MM.1S (cell line): ENCODE results near the gene DLGAP1.

ENCODE experiments used
- DNase-seq: peaks from one replicate; pipeline ENCODE4 v3.0.0-alpha.2; 2015
- H2AFZ ChIP-seq: fragments of 300-600 bp; sonication (generic); 2 replicates; pipeline ENCODE4 v1.6.0; 2016; ENCODE audit warnings: antibody characterized with exemption, low read length
- H3F3A ChIP-seq: fragments of 300-600 bp; sonication (generic); 2 replicates; pipeline ENCODE4 v1.6.1; 2016; ENCODE audit warnings: mild to moderate bottlenecking, antibody characterized with exemption, low read length, moderate library complexity, mixed read lengths; ENCODE audit not compliant: insufficient read depth
- H3K27ac ChIP-seq: fragments of 300-600 bp; sonication (generic); 2 replicates; pipeline ENCODE4 v1.5.1; 2016; ENCODE audit warnings: mild to moderate bottlenecking, low read length
- H3K27me3 ChIP-seq: fragments of 300-600 bp; sonication (generic); replicated peaks from 2 replicates; pipeline ENCODE4 v1.6.0; 2016; ENCODE audit warnings: low read length; ENCODE audit not compliant: insufficient read depth
- H3K36me3 ChIP-seq: fragments of 300-600 bp; sonication (generic); replicated peaks from 2 replicates; pipeline ENCODE4 v1.6.1; 2016; ENCODE audit warnings: mild to moderate bottlenecking, low read length, mixed read lengths; ENCODE audit not compliant: insufficient read depth
- H3K4me1 ChIP-seq: fragments of 300-600 bp; sonication (generic); 2 replicates; pipeline ENCODE4 v1.6.1; 2016; ENCODE audit warnings: low read length, mixed read lengths
- H3K4me2 ChIP-seq: fragments of 300-600 bp; sonication (generic); 2 replicates; pipeline ENCODE4 v1.6.0; 2016; ENCODE audit warnings: low read depth, low read length
- H3K4me3 ChIP-seq: fragments of 300-600 bp; sonication (generic); 2 replicates; pipeline ENCODE4 v1.5.1; 2016; ENCODE audit warnings: low read length, mixed read lengths
- H3K79me2 ChIP-seq: fragments of 300-600 bp; sonication (generic); 2 replicates; pipeline ENCODE4 v1.6.1; 2016; ENCODE audit warnings: mixed run types, low read length, mixed read lengths
- H3K9ac ChIP-seq: fragments of 300-600 bp; sonication (generic); 2 replicates; pipeline ENCODE4 v1.6.1; 2016; ENCODE audit warnings: low read length, mixed read lengths
- H3K9me2 ChIP-seq: fragments of 300-600 bp; sonication (generic); replicated peaks from 2 replicates; pipeline ENCODE4 v1.6.1; 2016; ENCODE audit warnings: mild to moderate bottlenecking, low read length, mixed read lengths; ENCODE audit not compliant: insufficient read depth
- H3K9me3 ChIP-seq: fragments of 300-600 bp; sonication (generic); replicated peaks from 2 replicates; pipeline ENCODE4 v1.6.1; 2016; ENCODE audit warnings: mild to moderate bottlenecking, low read length, mixed read lengths; ENCODE audit not compliant: insufficient read depth
- H4K20me1 ChIP-seq: fragments of 300-600 bp; sonication (generic); 2 replicates; pipeline ENCODE4 v1.6.1; 2016; ENCODE audit warnings: mild to moderate bottlenecking, low read length, moderate library complexity, mixed read lengths; ENCODE audit not compliant: insufficient read depth
- CTCF ChIP-seq: fragments of 300-600 bp; sonication (generic); IDR thresholded peaks from 2 replicates; pipeline ENCODE4 v1.5.1; 2016; ENCODE audit warnings: antibody characterized with exemption, low read length, mixed read lengths
- EZH2 ChIP-seq: fragments of 300-600 bp; sonication (generic); optimal IDR thresholded peaks from 2 replicates; pipeline ENCODE3; 2017; ENCODE audit warnings: low read depth, mild to moderate bottlenecking, antibody characterized with exemption, low read length, mixed read lengths
- EZH2phosphoT487 ChIP-seq: fragments of 300-600 bp; sonication (generic); IDR thresholded peaks from 2 replicates; pipeline ENCODE4 v1.6.1; 2018; ENCODE audit warnings: antibody characterized with exemption, low read length

DLGAP1 gene

GRCh38 chr18:3455907-3456685 is 999.0 kb downstream of the DLGAP1 start:
- Histone ChIP-seq H3K79me2 (no peaks in the 10 kb centered on the region), H3K27me3 (peaks cover 64% of the 10 kb centered on the region), H2AFZ (no peak overlapping the region), H3F3A (peaks cover 12% of the 10 kb centered on the region; the same call in 1 of the 2 replicates), H3K4me3 (no peak overlapping the region), H3K4me1 (peaks cover 7% of the 10 kb centered on the region; the same call in 1 of the 2 replicates), H3K9me3 (no peaks in the 10 kb centered on the region), H3K9me2 (no peaks in the 10 kb centered on the region), H3K36me3 (no peaks in the 10 kb centered on the region), H3K9ac (no peak overlapping the region), H4K20me1 (no peaks in the 10 kb centered on the region), H3K4me2 (no peak overlapping the region), H3K27ac (no peak overlapping the region)
- TF ChIP-seq EZH2 (no peak), CTCF (no peak), EZH2phosphoT487 (no peak)
- DNase-seq: no peak

GRCh38 chr18:3455090-3455635 is 999.9 kb downstream of the DLGAP1 start:
- Histone ChIP-seq H3K4me1 (peaks cover 7% of the 10 kb centered on the region; the same call in 1 of the 2 replicates), H3K4me3 (no peak overlapping the region), H3K9me3 (no peaks in the 10 kb centered on the region), H3K9me2 (no peaks in the 10 kb centered on the region), H3K79me2 (no peaks in the 10 kb centered on the region), H2AFZ (no peak overlapping the region), H3K9ac (no peak overlapping the region), H3K27me3 (peaks cover 67% of the 10 kb centered on the region), H3F3A (peaks cover 12% of the 10 kb centered on the region; the same call in 1 of the 2 replicates), H4K20me1 (no peaks in the 10 kb centered on the region), H3K27ac (no peak overlapping the region), H3K4me2 (peak overlapping the region; percentile 66; the same call in 1 of the 2 replicates), H3K36me3 (no peaks in the 10 kb centered on the region)
- DNase-seq: no peak
- TF ChIP-seq EZH2phosphoT487 (no peak), EZH2 (no peak), CTCF (no peak)

GRCh38 chr18:3454365-3455089 is 1000.6 kb downstream of the DLGAP1 start:
- Histone ChIP-seq H2AFZ (no peak overlapping the region), H3K4me2 (peak overlapping the region; percentile 66), H4K20me1 (no peaks in the 10 kb centered on the region), H3K9me3 (no peaks in the 10 kb centered on the region), H3K27me3 (peaks cover 71% of the 10 kb centered on the region), H3K9ac (no peak overlapping the region), H3K36me3 (no peaks in the 10 kb centered on the region), H3K79me2 (no peaks in the 10 kb centered on the region), H3K27ac (no peak overlapping the region), H3K4me1 (peaks cover 7% of the 10 kb centered on the region; the same call in 1 of the 2 replicates), H3F3A (peaks cover 12% of the 10 kb centered on the region; the same call in 1 of the 2 replicates), H3K4me3 (peak overlapping the region; percentile 42), H3K9me2 (no peaks in the 10 kb centered on the region)
- DNase-seq: peak; percentile 47
- TF ChIP-seq EZH2phosphoT487 (no peak), CTCF (peak; percentile 68), EZH2 (no peak)
